Cardiac muscle cell (in vitro differentiated cells and primary cell): ENCODE data around the gene DVL3. TPM values are rescaled to one million over a fixed set of nuclear protein-coding genes. Genes with fewer than 3 reads are reported as not detected.

Experiments
- DNase-seq, 2 donors: peaks; one replicate each; pipeline versions ENCODE4 v3.0.0 to v3.0.0-alpha.2; 2010 to 2017; ENCODE audit warnings: low read depth in 1 of 2, low spot score in 1 of 2
- H3K27ac ChIP-seq: fragments of 200-600 bp; sonication (generic); 2 replicates; pipeline ENCODE4 v1.5.1; 2016
- H3K27me3 ChIP-seq: fragments of 200-600 bp; sonication (generic); 2 replicates; pipeline ENCODE4 v1.6.0; 2016; ENCODE audit warnings: control low read depth
- H3K36me3 ChIP-seq: fragments of 200-600 bp; sonication (generic); 2 replicates; pipeline ENCODE4 v1.5.1; 2016; ENCODE audit warnings: control low read depth
- H3K4me1 ChIP-seq: fragments of 200-600 bp; sonication (generic); 2 replicates; pipeline ENCODE4 v1.8.1; 2017; ENCODE audit warnings: low read depth, mild to moderate bottlenecking, mixed run types
- H3K4me3 ChIP-seq: fragments of 200-600 bp; sonication (generic); 2 replicates; pipeline ENCODE4 v1.5.1; 2016; ENCODE audit warnings: mild to moderate bottlenecking
- H3K9me3 ChIP-seq: fragments of 200-600 bp; sonication (generic); 2 replicates; pipeline ENCODE4 v1.5.1; 2017; ENCODE audit warnings: low read depth, mild to moderate bottlenecking, control low read depth
- polyA plus RNA-seq: library from polyadenylated mRNA; unstranded; fragments of >200 nt; fragmentation: Nextera tagmentation; extraction: Ambion mirVana; gene quantifications from 2 replicates; pipeline ENCODE4 v1.2.1, GENCODE V29; 2016
- total RNA-seq: library from RNA; depleted of rRNA; stranded (reverse); fragments of >200 nt; gene quantifications from 2 replicates; pipeline ENCODE4 v1.2.3, GENCODE V29; 2016
- TF ChIP-seq, protein P1 (sequence below): IDR thresholded peaks from 2 replicates; pipeline ENCODE4 v1.5.1; 2012; ENCODE audit warnings: low read depth, mild to moderate bottlenecking, low read length

Gene DVL3
- total and polyA plus RNA-seq, 2 experiments from 2014 or later: 135 to 150 TPM

DNA sequence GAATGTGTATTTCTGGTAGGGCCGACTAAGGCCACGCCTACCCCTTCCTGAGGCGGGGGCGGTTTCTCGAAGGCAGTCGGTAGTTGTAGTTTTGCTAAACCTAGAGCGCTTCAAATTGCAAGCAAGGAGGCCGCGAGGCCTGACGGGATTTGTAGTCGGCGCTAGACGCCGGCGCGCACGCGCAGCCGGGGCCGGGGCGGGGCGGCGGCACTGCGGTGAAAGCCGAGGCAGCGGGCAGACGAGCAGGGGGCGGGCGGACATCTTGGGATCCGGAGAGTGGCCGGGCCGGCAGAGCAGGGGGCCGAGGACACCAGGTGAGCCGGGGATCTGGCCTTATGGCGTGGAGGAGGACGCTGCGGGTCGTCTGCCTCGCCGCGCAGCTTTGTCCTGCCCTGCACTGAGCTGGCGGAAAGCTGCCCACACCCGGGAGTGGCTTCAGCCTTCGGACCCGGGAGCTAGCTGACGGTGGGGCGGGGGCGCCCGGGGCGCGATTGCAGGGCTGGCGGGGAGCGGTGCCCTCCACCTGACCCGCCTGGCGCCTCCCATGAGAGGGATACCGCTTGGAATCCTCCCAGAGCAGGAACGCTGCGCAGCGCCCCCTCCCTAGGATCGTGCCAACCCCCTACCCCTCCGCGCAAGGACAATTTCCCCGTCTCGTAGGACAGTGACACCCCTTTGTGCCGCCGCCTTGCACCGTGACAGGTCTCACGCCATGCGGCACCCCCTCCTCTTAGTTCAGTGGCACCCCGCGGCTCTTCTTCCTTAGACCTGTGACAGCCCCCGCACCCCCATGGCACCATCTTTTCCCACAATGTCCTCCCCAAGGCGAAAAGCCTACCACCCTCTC, 19.7 kb downstream of the DVL3 start, which contains the start of gene AP2M1:
Gene AP2M1 (plus strand): TSS at position 210 of the 847 bp plus-strand sequence. CDS start 2,139 bp downstream, outside the sequence.
- peak within 1 kb of the TSS; percentile 99 for H3K4me3 ChIP-seq
- no peaks in the 10 kb centered on the region for H3K9me3 ChIP-seq
- DNase-seq: peak; percentile 99 to 100
- peaks cover 21% of the 10 kb centered on the region for H3K4me1 ChIP-seq
- H3K36me3 ChIP-seq: peaks cover 20% of the 10 kb centered on the region
- TF ChIP-seq, protein P1, sequence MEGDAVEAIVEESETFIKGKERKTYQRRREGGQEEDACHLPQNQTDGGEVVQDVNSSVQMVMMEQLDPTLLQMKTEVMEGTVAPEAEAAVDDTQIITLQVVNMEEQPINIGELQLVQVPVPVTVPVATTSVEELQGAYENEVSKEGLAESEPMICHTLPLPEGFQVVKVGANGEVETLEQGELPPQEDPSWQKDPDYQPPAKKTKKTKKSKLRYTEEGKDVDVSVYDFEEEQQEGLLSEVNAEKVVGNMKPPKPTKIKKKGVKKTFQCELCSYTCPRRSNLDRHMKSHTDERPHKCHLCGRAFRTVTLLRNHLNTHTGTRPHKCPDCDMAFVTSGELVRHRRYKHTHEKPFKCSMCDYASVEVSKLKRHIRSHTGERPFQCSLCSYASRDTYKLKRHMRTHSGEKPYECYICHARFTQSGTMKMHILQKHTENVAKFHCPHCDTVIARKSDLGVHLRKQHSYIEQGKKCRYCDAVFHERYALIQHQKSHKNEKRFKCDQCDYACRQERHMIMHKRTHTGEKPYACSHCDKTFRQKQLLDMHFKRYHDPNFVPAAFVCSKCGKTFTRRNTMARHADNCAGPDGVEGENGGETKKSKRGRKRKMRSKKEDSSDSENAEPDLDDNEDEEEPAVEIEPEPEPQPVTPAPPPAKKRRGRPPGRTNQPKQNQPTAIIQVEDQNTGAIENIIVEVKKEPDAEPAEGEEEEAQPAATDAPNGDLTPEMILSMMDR: peak; percentile 5
- peak within 1 kb of the TSS; percentile 93 for H3K27ac ChIP-seq
- H3K27me3 ChIP-seq: no peaks in the 10 kb centered on the region

DNA sequence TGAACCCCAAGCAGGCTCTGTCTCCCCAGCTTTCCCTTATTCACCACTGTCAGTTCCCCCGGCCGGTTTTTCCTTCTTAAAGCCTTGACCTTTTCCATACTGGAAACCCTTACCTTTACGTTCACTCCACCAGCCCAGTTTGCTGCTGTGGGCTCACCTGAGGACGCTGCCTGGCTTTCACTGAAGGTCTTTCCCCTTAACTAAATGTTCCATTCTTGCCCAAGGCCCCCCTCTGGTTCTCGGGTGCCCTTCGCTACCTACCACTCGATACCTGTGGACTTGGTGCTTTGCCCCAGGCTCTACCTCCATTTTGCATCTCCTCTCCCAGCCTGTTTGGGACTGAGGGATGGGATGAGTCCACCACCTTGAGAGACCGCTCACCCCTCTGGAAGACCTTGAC, 20.3 kb downstream of the DVL3 start:
- Histone ChIP-seq H3K9me3 (no peaks in the 10 kb centered on the region), H3K36me3 (peaks cover 24% of the 10 kb centered on the region), H3K4me3 (peak overlapping the region; percentile 99), H3K4me1 (peaks cover 21% of the 10 kb centered on the region), H3K27ac (peak overlapping the region; percentile 93), H3K27me3 (no peaks in the 10 kb centered on the region)
- TF ChIP-seq, protein P1: no peak
- no peak for DNase-seq

- TF ChIP-seq, protein P1: no peak
- DNase-seq: no peak
- Histone ChIP-seq H3K36me3 (peaks cover 28% of the 10 kb centered on the region), H3K4me1 (peaks cover 21% of the 10 kb centered on the region), H3K27ac (peak overlapping the region; percentile 93), H3K9me3 (no peaks in the 10 kb centered on the region), H3K4me3 (peak overlapping the region; percentile 99), H3K27me3 (no peaks in the 10 kb centered on the region)
These were observed 20.8 kb downstream of the DVL3 start for GRCh38 chr3:184175981-184176376.

DNA sequence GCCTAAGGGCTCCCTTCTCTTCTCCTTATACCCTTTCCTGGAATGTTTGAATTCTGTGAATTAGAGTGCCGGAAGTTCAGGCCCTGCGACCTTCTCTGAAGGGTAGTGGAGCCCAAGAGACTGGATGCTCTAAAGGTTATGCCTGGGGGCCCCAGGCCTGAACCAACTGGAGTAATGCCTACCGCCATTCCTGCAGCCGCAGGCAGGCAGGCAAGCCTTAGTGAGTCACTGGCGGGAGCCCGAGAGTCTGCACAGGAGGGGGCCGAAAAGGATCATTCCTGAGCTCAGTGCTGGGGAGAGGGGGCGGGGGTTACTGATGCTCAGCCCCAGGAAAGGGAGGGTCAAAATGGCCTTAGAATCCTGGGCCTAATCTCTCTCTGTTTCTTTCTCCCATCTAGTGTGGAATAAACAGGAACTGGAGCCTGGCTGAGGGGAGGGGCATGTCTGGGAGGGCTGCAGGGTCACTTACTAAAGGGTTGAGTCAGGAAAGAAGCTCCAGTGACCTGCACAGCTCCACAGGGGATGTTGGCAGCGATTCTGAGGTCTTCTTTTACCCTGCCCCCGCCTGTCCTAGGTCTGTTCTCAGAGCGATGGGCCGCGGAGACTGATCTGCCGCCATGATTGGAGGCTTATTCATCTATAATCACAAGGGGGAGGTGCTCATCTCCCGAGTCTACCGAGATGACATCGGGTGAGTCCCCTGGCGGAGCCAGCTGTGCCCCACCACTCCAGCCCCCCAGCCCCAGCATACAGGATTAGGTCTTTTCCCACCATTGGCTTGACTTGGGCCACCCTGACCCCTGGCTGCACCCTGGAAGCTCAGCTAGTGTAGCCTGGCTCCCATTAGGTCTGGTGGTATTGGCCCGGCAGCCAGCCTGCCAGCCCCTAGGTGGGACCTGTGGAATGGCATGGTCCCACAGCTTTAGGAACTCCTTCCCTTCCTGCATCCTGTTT, 21.5 kb downstream of the DVL3 start:
- Histone ChIP-seq H3K9me3 (no peaks in the 10 kb centered on the region), H3K4me3 (peak overlapping the region; percentile 99), H3K27ac (peak overlapping the region; percentile 93), H3K27me3 (no peaks in the 10 kb centered on the region), H3K4me1 (peaks cover 21% of the 10 kb centered on the region), H3K36me3 (peaks cover 31% of the 10 kb centered on the region)
- TF ChIP-seq, protein P1: no peak
- peak; percentile 76 to 96 for DNase-seq

- H3K4me3 ChIP-seq: no peak overlapping the region
- peaks cover 21% of the 10 kb centered on the region for H3K4me1 ChIP-seq
- H3K27me3 ChIP-seq: no peaks in the 10 kb centered on the region
- H3K9me3 ChIP-seq: no peaks in the 10 kb centered on the region
- TF ChIP-seq, protein P1: no peak
- DNase-seq: peak; percentile 52 to 74
- H3K27ac ChIP-seq: peak overlapping the region; percentile 93
- peaks cover 35% of the 10 kb centered on the region for H3K36me3 ChIP-seq
These were observed 22.2 kb downstream of the DVL3 start for GRCh38 chr3:184177331-184177731.
